GM12878 (cell line): ENCODE data around the gene CLNK. TPM values are rescaled to one million over a fixed set of nuclear protein-coding genes. Genes with fewer than 3 reads are reported as not detected.

Source experiments
- ATAC-seq: fragments of 200-7000 bp; cut with Tn5 transposase; 3 replicates; pipeline ENCODE4 v1.9.1; 2020; ENCODE audit warnings: mild to moderate bottlenecking, moderate library complexity
- BruUV-seq: library from RNA; stranded (reverse); fragments of 400-500 nt; replicated peaks from 2 replicates; lab custom pipeline; 2021; lab: Mats Ljungman, UMichigan
- CTCF ChIA-PET: fragments of 300-600 bp; sonication (Branson Sonifier 250); formaldehyde crosslinking; extraction: SDS; loops from one replicate; lab custom pipeline; 2021; ENCODE audit warnings: inconsistent platforms; lab: Yijun Ruan, JAX
- POLR2A ChIA-PET: fragments of 350-600 bp; formaldehyde crosslinking; extraction: SDS; loops from one replicate; lab custom pipeline; 2021; ENCODE audit warnings: inconsistent platforms; lab: Charles Lee
- RAD21 ChIA-PET: fragments of 300-600 bp; sonication (Branson Sonifier 250); formaldehyde crosslinking; loops from one replicate; lab custom pipeline; 2023; ENCODE audit warnings: antibody characterized with exemption; ENCODE audit not compliant: unreplicated experiment; lab: Charles Lee
- SMC1A ChIA-PET: fragments of 300-600 bp; sonication (Branson Sonifier 250); formaldehyde crosslinking; loops from one replicate; lab custom pipeline; 2023; ENCODE audit not compliant: unreplicated experiment, uncharacterized antibody; lab: Charles Lee
- DNase-seq: peaks from one replicate; pipeline ENCODE4 v3.0.0-alpha.2; 2011; ENCODE audit warnings: low read depth, low spot score
- FAIRE-seq: peaks from 3 replicates; lab custom pipeline; 2011; peaks lifted over from hg19 to GRCh38; lab: Jason Lieb, UNC
- H2AFZ ChIP-seq: 2 replicates; pipeline ENCODE4 v1.6.0; 2011; ENCODE audit warnings: low read depth, low read length, control low read depth; ENCODE audit not compliant: control insufficient read depth
- H3K27ac ChIP-seq: 2 replicates; pipeline ENCODE4 v1.5.1; 2011; ENCODE audit warnings: control low read depth; ENCODE audit not compliant: control insufficient read depth, insufficient read depth
- H3K27me3 ChIP-seq, 2 experiments: replicated peaks in 1 of 2; 2 replicates each; pipeline versions ENCODE4 v1.6.0 to v1.6.1; 2011; ENCODE audit warnings: low read length in 1 of 2; ENCODE audit not compliant: control insufficient read depth in 2 of 2, insufficient read depth in 2 of 2
- H3K36me3 ChIP-seq, 2 experiments: 2 replicates each; pipeline ENCODE4 v1.5.1; 2011; ENCODE audit warnings: low read length in 1 of 2; ENCODE audit not compliant: control insufficient read depth in 2 of 2, insufficient read depth in 2 of 2
- H3K4me1 ChIP-seq: 2 replicates; pipeline ENCODE4 v1.6.1; 2011; ENCODE audit warnings: mild to moderate bottlenecking, low read length, moderate library complexity, mixed read lengths; ENCODE audit not compliant: control insufficient read depth, insufficient read depth
- H3K4me2 ChIP-seq: 2 replicates; pipeline ENCODE4 v1.6.0; 2011; ENCODE audit warnings: control low read depth; ENCODE audit not compliant: control insufficient read depth, insufficient read depth
- H3K4me3 ChIP-seq: fragments of 200-600 bp; sonication (generic); 2 replicates; pipeline ENCODE4 v1.5.1; 2016
- H3K79me2 ChIP-seq: 2 replicates; pipeline ENCODE4 v1.6.0; 2011; ENCODE audit warnings: low read length; ENCODE audit not compliant: control insufficient read depth, insufficient read depth
- H3K9ac ChIP-seq: 2 replicates; pipeline ENCODE4 v1.8.0; 2011; ENCODE audit warnings: low read length, control low read depth, mixed read lengths; ENCODE audit not compliant: control insufficient read depth, insufficient read depth
- H3K9me3 ChIP-seq: replicated peaks from 3 replicates; pipeline ENCODE4 v1.5.1; 2011; ENCODE audit warnings: mild to moderate bottlenecking, low read length; ENCODE audit not compliant: control insufficient read depth, insufficient read depth
- H4K20me1 ChIP-seq: 2 replicates; pipeline ENCODE4 v1.6.0; 2011; ENCODE audit not compliant: control insufficient read depth, insufficient read depth
- EED ChIP-seq: sonication (generic); IDR thresholded peaks from 2 replicates; pipeline ENCODE4 v1.6.1; 2016; ENCODE audit warnings: antibody characterized with exemption, low read depth
- EGR1 ChIP-seq, 2 experiments: IDR thresholded peaks; 1 replicate in 1 of 2; 2 replicates in 1 of 2; pipeline ENCODE4 v1.6.1; 2011 to 2012; ENCODE audit warnings: low read depth in 2 of 2, low read length in 2 of 2, borderline replicate concordance in 1 of 2, mild to moderate bottlenecking in 1 of 2, moderate library complexity in 1 of 2
- IRF4 ChIP-seq: IDR thresholded peaks from 2 replicates; pipeline ENCODE4 v1.6.1; 2011; ENCODE audit warnings: low read depth, low read length
- PAX5 ChIP-seq: IDR thresholded peaks from 2 replicates; pipeline ENCODE4 v1.6.1; 2011; ENCODE audit warnings: low read depth, low read length, borderline replicate concordance
- PAX8 ChIP-seq: fragments of 450-650 bp; IDR thresholded peaks from 2 replicates; pipeline ENCODE4 v1.6.1; 2017; ENCODE audit warnings: mild to moderate bottlenecking, moderate library complexity
- RUNX3 ChIP-seq: IDR thresholded peaks from 2 replicates; pipeline ENCODE4 v1.6.1; 2012; ENCODE audit warnings: low read length, inconsistent platforms
- SPI1 ChIP-seq: IDR thresholded peaks from 2 replicates; pipeline ENCODE4 v1.6.1; 2011; ENCODE audit warnings: low read depth, mild to moderate bottlenecking, low read length, moderate library complexity, borderline replicate concordance; ENCODE audit not compliant: insufficient read depth
- SUPT20H ChIP-seq: IDR thresholded peaks from 2 replicates; pipeline ENCODE4 v1.6.1; 2011; ENCODE audit warnings: low read depth, mild to moderate bottlenecking, low read length, moderate library complexity, borderline replicate concordance; ENCODE audit not compliant: control insufficient read depth
- SUZ12 ChIP-seq: fragments of 200-600 bp; sonication (generic); IDR thresholded peaks from one replicate; pipeline ENCODE4 v1.6.1; 2018; ENCODE audit warnings: antibody characterized with exemption, mild to moderate bottlenecking; ENCODE audit not compliant: unreplicated experiment
- TCF7 ChIP-seq: IDR thresholded peaks from 2 replicates; pipeline ENCODE4 v1.6.1; 2014; ENCODE audit warnings: antibody characterized with exemption, borderline replicate concordance
- ZBED1 ChIP-seq: IDR thresholded peaks from 2 replicates; pipeline ENCODE4 v1.6.1; 2016; ENCODE audit warnings: borderline replicate concordance
- ZNF592 ChIP-seq: fragments of 450-650 bp; IDR thresholded peaks from 2 replicates; pipeline ENCODE4 v1.6.1; 2017; ENCODE audit warnings: mild to moderate bottlenecking, moderate library complexity
- WGBS: methylation state at CpG from one replicate; pipeline ENCODE4 v1.1.6; 2016; ENCODE audit warnings: low lambda C conversion rate; ENCODE audit not compliant: insufficient replicate concordance, insufficient coverage; ENCODE audit errors: missing lambda C conversion rate; 5-methylcytosine and 5-hydroxymethylcytosine counted together
- in situ Hi-C: fragments of 300-500 bp; cut with MboI; formaldehyde crosslinking; loops from 9 replicates; pipeline ENCODE4 v1.14.3; 2018; ENCODE audit warnings: mixed read lengths
- intact Hi-C: fragments of 100-400 bp; cut with micrococcal nuclease; formaldehyde crosslinking; loops from one replicate; pipeline ENCODE4 v1.14.2; 2022; ENCODE audit not compliant: unreplicated experiment
- polyA plus RNA-seq, 11 experiments: library from polyadenylated mRNA; depleted of rRNA in 4 of 11; unstranded in 6 of 11; stranded (reverse) in 5 of 11; fragments of >200 nt; fragmentation: Nextera tagmentation in 4 of 11; fragmentation: Illumina TruSeq in 1 of 11; extraction: Ambion mirVana in 4 of 11; extraction: Trizol in 1 of 11; gene quantifications; 1 replicate in 1 of 11; 2 replicates in 10 of 11; pipeline versions ENCODE4 v1.2.1 to v1.2.3, GENCODE V29; 2011 to 2016; ENCODE audit warnings: inconsistent platforms in 2 of 11, missing spikeins in 2 of 11, low read depth in 1 of 11
- total RNA-seq, 4 experiments: library from RNA; depleted of rRNA in 3 of 4; stranded (reverse); fragments of >200 nt in 3 of 4; fragmentation: Illumina TruSeq in 1 of 4; extraction: Trizol in 1 of 4; gene quantifications; 2 replicates each; pipeline versions ENCODE4 v1.2.1 to v1.2.3, GENCODE V29; 2013 to 2021
- TF ChIP-seq, protein P1 (sequence below): fragments of 450-650 bp; IDR thresholded peaks from 2 replicates; pipeline ENCODE4 v1.6.1; 2016; ENCODE audit warnings: mild to moderate bottlenecking, moderate library complexity, borderline replicate concordance
- TF ChIP-seq, protein P2 (sequence below): fragments of 450-650 bp; IDR thresholded peaks from 2 replicates; pipeline ENCODE4 v1.6.1; 2017; ENCODE audit warnings: antibody characterized with exemption, mild to moderate bottlenecking, moderate library complexity

Gene CLNK
- total and polyA plus RNA-seq, 10 of the 15 experiments (the other 5 are each of a cell fraction or from before 2014, with no cell fraction given): 2.1 to 14.3 (median 2.7) TPM

GRCh38 chr4:10438924-10439323 is 245.6 kb downstream of the CLNK start:
- no peak overlapping the region for H3K27ac ChIP-seq
- ChIA-PET CTCF (interaction anchor here (1.2 kb wide), 1 partner anchor 17 kb away, joined by 4 read pairs; no protein-coding TSS in a partner anchor), RAD21 (no interaction called here), SMC1A (no interaction called here), POLR2A (no interaction called here)
- H3K9ac ChIP-seq: no peak overlapping the region
- H3K36me3 ChIP-seq: no peaks in the 10 kb centered on the region; a peak in 1 of 4 replicates
- ATAC-seq (peak; percentile 58), DNase-seq (no peak), FAIRE-seq (peak; percentile 7)
- no TSS peak for BruUV-seq
- H3K4me1 ChIP-seq: no peaks in the 10 kb centered on the region
- H4K20me1 ChIP-seq: no peaks in the 10 kb centered on the region
- 6% methylated on average over 1 of the region's 1 CpG for WGBS
- no peaks in the 10 kb centered on the region for H3K9me3 ChIP-seq
- H3K79me2 ChIP-seq: no peaks in the 10 kb centered on the region
- in situ Hi-C loops (no loop called here), intact Hi-C loops (no loop called here)
- no peak overlapping the region for H2AFZ ChIP-seq
- no peak overlapping the region for H3K4me3 ChIP-seq
- no peaks in the 10 kb centered on the region for H3K27me3 ChIP-seq
- no peak overlapping the region for H3K4me2 ChIP-seq
- TF ChIP-seq IRF4 (no peak), ZNF592 (no peak), SUPT20H (no peak), SUZ12 (no peak), EGR1 (IDR thresholded peaks at IDR 0.05; ENCODE audit: borderline replicate concordance in 1 of 2, low read depth in 2 of 2, low read length in 2 of 2) (no peak), SPI1 (no peak), EED (no peak), TCF7 (no peak), PAX8 (no peak), PAX5 (no peak), RUNX3 (no peak), ZBED1 (no peak)
- TF ChIP-seq, protein P1, sequence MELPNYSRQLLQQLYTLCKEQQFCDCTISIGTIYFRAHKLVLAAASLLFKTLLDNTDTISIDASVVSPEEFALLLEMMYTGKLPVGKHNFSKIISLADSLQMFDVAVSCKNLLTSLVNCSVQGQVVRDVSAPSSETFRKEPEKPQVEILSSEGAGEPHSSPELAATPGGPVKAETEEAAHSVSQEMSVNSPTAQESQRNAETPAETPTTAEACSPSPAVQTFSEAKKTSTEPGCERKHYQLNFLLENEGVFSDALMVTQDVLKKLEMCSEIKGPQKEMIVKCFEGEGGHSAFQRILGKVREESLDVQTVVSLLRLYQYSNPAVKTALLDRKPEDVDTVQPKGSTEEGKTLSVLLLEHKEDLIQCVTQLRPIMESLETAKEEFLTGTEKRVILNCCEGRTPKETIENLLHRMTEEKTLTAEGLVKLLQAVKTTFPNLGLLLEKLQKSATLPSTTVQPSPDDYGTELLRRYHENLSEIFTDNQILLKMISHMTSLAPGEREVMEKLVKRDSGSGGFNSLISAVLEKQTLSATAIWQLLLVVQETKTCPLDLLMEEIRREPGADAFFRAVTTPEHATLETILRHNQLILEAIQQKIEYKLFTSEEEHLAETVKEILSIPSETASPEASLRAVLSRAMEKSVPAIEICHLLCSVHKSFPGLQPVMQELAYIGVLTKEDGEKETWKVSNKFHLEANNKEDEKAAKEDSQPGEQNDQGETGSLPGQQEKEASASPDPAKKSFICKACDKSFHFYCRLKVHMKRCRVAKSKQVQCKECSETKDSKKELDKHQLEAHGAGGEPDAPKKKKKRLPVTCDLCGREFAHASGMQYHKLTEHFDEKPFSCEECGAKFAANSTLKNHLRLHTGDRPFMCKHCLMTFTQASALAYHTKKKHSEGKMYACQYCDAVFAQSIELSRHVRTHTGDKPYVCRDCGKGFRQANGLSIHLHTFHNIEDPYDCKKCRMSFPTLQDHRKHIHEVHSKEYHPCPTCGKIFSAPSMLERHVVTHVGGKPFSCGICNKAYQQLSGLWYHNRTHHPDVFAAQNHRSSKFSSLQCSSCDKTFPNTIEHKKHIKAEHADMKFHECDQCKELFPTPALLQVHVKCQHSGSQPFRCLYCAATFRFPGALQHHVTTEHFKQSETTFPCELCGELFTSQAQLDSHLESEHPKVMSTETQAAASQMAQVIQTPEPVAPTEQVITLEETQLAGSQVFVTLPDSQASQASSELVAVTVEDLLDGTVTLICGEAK: no peak
- TF ChIP-seq, protein P2, sequence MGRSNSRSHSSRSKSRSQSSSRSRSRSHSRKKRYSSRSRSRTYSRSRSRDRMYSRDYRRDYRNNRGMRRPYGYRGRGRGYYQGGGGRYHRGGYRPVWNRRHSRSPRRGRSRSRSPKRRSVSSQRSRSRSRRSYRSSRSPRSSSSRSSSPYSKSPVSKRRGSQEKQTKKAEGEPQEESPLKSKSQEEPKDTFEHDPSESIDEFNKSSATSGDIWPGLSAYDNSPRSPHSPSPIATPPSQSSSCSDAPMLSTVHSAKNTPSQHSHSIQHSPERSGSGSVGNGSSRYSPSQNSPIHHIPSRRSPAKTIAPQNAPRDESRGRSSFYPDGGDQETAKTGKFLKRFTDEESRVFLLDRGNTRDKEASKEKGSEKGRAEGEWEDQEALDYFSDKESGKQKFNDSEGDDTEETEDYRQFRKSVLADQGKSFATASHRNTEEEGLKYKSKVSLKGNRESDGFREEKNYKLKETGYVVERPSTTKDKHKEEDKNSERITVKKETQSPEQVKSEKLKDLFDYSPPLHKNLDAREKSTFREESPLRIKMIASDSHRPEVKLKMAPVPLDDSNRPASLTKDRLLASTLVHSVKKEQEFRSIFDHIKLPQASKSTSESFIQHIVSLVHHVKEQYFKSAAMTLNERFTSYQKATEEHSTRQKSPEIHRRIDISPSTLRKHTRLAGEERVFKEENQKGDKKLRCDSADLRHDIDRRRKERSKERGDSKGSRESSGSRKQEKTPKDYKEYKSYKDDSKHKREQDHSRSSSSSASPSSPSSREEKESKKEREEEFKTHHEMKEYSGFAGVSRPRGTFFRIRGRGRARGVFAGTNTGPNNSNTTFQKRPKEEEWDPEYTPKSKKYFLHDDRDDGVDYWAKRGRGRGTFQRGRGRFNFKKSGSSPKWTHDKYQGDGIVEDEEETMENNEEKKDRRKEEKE: no peak
